ENCODE data around the gene ABCA5. TPM values are rescaled to one million over a fixed set of nuclear protein-coding genes. Genes with fewer than 3 reads are reported as not detected.

Gene ABCA5
- polyA plus RNA-seq, 1 donor (not counting 4 experiments of a cell fraction or from before 2014, with no cell fraction given) = 11.1 TPM

DNA sequence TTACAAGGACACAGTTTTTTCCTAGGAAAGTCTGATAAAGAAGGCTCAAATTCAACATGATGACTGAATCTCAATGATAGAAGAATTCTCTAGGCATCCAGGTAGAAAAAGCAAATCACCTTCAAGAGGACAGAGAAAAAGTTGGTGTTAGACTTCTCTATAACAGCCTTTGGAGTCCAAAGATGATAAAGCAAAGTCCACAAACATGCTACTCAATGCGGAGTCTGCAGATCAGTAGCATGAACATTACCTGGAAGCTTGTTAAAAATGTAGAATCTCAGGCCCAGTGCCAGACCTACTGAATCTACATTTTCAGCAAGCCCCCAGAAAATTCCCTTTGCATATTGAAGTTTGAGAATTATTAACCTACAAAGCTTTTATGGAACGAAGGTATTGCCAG lies 46.1 kb upstream of the ABCA5 start:
- no peaks in the 10 kb centered on the region for H3K27me3 ChIP-seq (ENCODE audit: control insufficient read depth, extremely low read depth, insufficient read depth, low read length)
- no peak overlapping the region for H3K9ac ChIP-seq (ENCODE audit: control insufficient read depth, extremely low read depth, insufficient read depth, low read length)
- dilution Hi-C loops (cut with MboI; ENCODE audit: extremely low pct_ligation_motif_present, low sequenced_read_pairs) = no loop called here
- H2AFZ ChIP-seq (ENCODE audit: control insufficient read depth, low read length) = no peak overlapping the region
- no peak overlapping the region for H3K4me3 ChIP-seq (ENCODE audit: control insufficient read depth in 2 of 3, extremely low read depth in 1 of 3, insufficient read depth in 2 of 3, low read depth in 1 of 3, low read length in 3 of 3)
- no peak for FAIRE-seq
- no peak for DNase-seq (ENCODE audit: low read depth, low spot score)
- H3K79me2 ChIP-seq (ENCODE audit: control insufficient read depth, insufficient read depth, low read length) = no peaks in the 10 kb centered on the region
- H3K4me2 ChIP-seq (ENCODE audit: control insufficient read depth, extremely low read depth, insufficient read depth, low read depth, low read length) = no peak overlapping the region
- H3K27ac ChIP-seq (ENCODE audit: control insufficient read depth, insufficient read depth, low read length) = no peak overlapping the region
- TF ChIP-seq, protein P1, sequence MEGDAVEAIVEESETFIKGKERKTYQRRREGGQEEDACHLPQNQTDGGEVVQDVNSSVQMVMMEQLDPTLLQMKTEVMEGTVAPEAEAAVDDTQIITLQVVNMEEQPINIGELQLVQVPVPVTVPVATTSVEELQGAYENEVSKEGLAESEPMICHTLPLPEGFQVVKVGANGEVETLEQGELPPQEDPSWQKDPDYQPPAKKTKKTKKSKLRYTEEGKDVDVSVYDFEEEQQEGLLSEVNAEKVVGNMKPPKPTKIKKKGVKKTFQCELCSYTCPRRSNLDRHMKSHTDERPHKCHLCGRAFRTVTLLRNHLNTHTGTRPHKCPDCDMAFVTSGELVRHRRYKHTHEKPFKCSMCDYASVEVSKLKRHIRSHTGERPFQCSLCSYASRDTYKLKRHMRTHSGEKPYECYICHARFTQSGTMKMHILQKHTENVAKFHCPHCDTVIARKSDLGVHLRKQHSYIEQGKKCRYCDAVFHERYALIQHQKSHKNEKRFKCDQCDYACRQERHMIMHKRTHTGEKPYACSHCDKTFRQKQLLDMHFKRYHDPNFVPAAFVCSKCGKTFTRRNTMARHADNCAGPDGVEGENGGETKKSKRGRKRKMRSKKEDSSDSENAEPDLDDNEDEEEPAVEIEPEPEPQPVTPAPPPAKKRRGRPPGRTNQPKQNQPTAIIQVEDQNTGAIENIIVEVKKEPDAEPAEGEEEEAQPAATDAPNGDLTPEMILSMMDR (optimal IDR thresholded peaks at IDR 0.05 in 1 of 3, IDR thresholded peaks at IDR 0.05 in 1 of 3, conservative IDR thresholded peaks at IDR 0.05 in 1 of 3; ENCODE audit: extremely low read depth in 1 of 3, insufficient read depth in 2 of 3, low read length in 3 of 3) = no peak
- no peak for TF ChIP-seq EZH2 (IDR thresholded peaks at IDR 0.05; ENCODE audit: low read length)
- H3K9me3 ChIP-seq (ENCODE audit: control insufficient read depth, low read depth, low read length) = no peaks in the 10 kb centered on the region
- H3K9me1 ChIP-seq (ENCODE audit: control insufficient read depth, extremely low read depth, insufficient read depth, low read length) = no peaks in the 10 kb centered on the region
- no peaks in the 10 kb centered on the region for H3K36me3 ChIP-seq (ENCODE audit: control insufficient read depth in 2 of 2, extremely low read depth in 1 of 2, insufficient read depth in 2 of 2, low read length in 2 of 2)
- no peaks in the 10 kb centered on the region for H3K4me1 ChIP-seq (ENCODE audit: control insufficient read depth, extremely low read depth, insufficient read depth, low read length)
- H4K20me1 ChIP-seq (ENCODE audit: control insufficient read depth, extremely low read depth, insufficient read depth, low read length) = no peaks in the 10 kb centered on the region

DNA sequence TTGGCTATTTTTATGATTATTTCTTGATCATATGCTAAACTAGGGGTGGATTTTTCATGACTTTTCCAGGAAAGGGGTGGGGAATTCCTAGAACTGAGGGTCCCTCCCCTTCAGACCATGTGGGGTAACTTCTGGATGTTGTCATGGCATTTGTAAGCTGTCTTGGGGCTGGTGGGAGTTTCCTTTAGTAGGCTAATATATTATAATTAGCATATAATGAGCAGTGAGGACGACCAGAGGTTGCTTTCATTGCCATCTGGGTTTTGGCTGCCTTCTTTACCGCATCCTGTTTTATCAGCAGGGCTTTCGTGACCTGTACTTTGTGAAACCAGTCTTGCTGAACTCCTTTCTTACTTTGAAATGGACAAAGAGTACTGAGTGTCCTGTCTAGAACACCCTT lies 40.4 kb upstream of the ABCA5 start:
- no peaks in the 10 kb centered on the region for H3K9me3 ChIP-seq (ENCODE audit: control insufficient read depth, low read depth, low read length)
- FAIRE-seq (no peak), DNase-seq (ENCODE audit: low read depth, low spot score) (no peak)
- H3K79me2 ChIP-seq (ENCODE audit: control insufficient read depth, insufficient read depth, low read length) = no peaks in the 10 kb centered on the region
- no peak overlapping the region for H3K27ac ChIP-seq (ENCODE audit: control insufficient read depth, insufficient read depth, low read length)
- H3K4me3 ChIP-seq (ENCODE audit: control insufficient read depth in 2 of 3, extremely low read depth in 1 of 3, insufficient read depth in 2 of 3, low read depth in 1 of 3, low read length in 3 of 3) = no peak overlapping the region
- no peak overlapping the region for H2AFZ ChIP-seq (ENCODE audit: control insufficient read depth, low read length)
- TF ChIP-seq EZH2 (IDR thresholded peaks at IDR 0.05; ENCODE audit: low read length) = no peak
- TF ChIP-seq, protein P1 (optimal IDR thresholded peaks at IDR 0.05 in 1 of 3, IDR thresholded peaks at IDR 0.05 in 1 of 3, conservative IDR thresholded peaks at IDR 0.05 in 1 of 3; ENCODE audit: extremely low read depth in 1 of 3, insufficient read depth in 2 of 3, low read length in 3 of 3) = no peak
- H3K4me2 ChIP-seq (ENCODE audit: control insufficient read depth, extremely low read depth, insufficient read depth, low read depth, low read length) = no peak overlapping the region
- H3K27me3 ChIP-seq (ENCODE audit: control insufficient read depth, extremely low read depth, insufficient read depth, low read length) = no peaks in the 10 kb centered on the region
- H3K36me3 ChIP-seq (ENCODE audit: control insufficient read depth in 2 of 2, extremely low read depth in 1 of 2, insufficient read depth in 2 of 2, low read length in 2 of 2) = no peaks in the 10 kb centered on the region
- H3K9me1 ChIP-seq (ENCODE audit: control insufficient read depth, extremely low read depth, insufficient read depth, low read length) = no peaks in the 10 kb centered on the region
- no peaks in the 10 kb centered on the region for H4K20me1 ChIP-seq (ENCODE audit: control insufficient read depth, extremely low read depth, insufficient read depth, low read length)
- H3K9ac ChIP-seq (ENCODE audit: control insufficient read depth, extremely low read depth, insufficient read depth, low read length) = no peak overlapping the region
- no peaks in the 10 kb centered on the region for H3K4me1 ChIP-seq (ENCODE audit: control insufficient read depth, extremely low read depth, insufficient read depth, low read length)
- dilution Hi-C loops (cut with MboI; ENCODE audit: extremely low pct_ligation_motif_present, low sequenced_read_pairs) = no loop called here

Measured in keratinocyte (primary cell).